ENCODE data around the gene GRPR.

- TF ChIP-seq CTCF (IDR thresholded peaks at IDR 0.05) (no peak), POLR2A (IDR thresholded peaks at IDR 0.05) (no peak), EP300 (IDR thresholded peaks at IDR 0.05) (no peak), POLR2AphosphoS5 (IDR thresholded peaks at IDR 0.05) (no peak)
Measured at GRCh38 chrX:16081357-16081756, 42.0 kb upstream of the GRPR start.
